Progenitor cell of endocrine pancreas (in vitro differentiated cells): Measurements from ENCODE around the gene WRAP73. TPM values are rescaled to one million over a fixed set of nuclear protein-coding genes. Genes with fewer than 3 reads are reported as not detected.
A peak's percentile ranks its signal among the peaks of the same experiment; 100 is the strongest.

Experiments used
- DNase-seq: peaks from one replicate; pipeline ENCODE4 v3.0.0; 2021; ENCODE audit warnings: low spot score; ENCODE audit not compliant: unreplicated experiment
- H3K27ac Mint-ChIP-seq: 2 replicates; pipeline ENCODE4 v1.8.0; 2021; ENCODE audit warnings: mild to moderate bottlenecking, moderate library complexity, mixed read lengths
- H3K27me3 Mint-ChIP-seq: 2 replicates; pipeline ENCODE4 v1.8.0; 2021; ENCODE audit warnings: mixed read lengths
- H3K36me3 Mint-ChIP-seq: 2 replicates; pipeline ENCODE4 v1.8.0; 2022; ENCODE audit warnings: mixed read lengths; ENCODE audit not compliant: insufficient read depth
- H3K4me1 Mint-ChIP-seq: 2 replicates; pipeline ENCODE4 v1.8.0; 2021; ENCODE audit warnings: low read depth, mixed read lengths
- H3K4me3 Mint-ChIP-seq: 2 replicates; pipeline ENCODE4 v1.8.0; 2021; ENCODE audit warnings: low read depth, mild to moderate bottlenecking, moderate library complexity, mixed read lengths
- H3K9me3 Mint-ChIP-seq: 2 replicates; pipeline ENCODE4 v1.8.0; 2021; ENCODE audit warnings: low read depth, mixed read lengths
- long read RNA-seq: library from polyadenylated mRNA; unstranded; transcript quantifications from one replicate; pipeline ENCODE4 v2.0.0, GENCODE V29; 2020
- total RNA-seq: library from RNA; stranded (reverse); gene quantifications from 2 replicates; pipeline ENCODE4 v1.2.1, GENCODE V29; 2021
- TF ChIP-seq, protein P1 (sequence below): fragments of 200-600 bp; sonication (generic); IDR thresholded peaks from one replicate; pipeline ENCODE4 v1.5.0; 2021; ENCODE audit warnings: antibody characterized with exemption, mild to moderate bottlenecking; ENCODE audit not compliant: unreplicated experiment

Gene WRAP73, protein sequence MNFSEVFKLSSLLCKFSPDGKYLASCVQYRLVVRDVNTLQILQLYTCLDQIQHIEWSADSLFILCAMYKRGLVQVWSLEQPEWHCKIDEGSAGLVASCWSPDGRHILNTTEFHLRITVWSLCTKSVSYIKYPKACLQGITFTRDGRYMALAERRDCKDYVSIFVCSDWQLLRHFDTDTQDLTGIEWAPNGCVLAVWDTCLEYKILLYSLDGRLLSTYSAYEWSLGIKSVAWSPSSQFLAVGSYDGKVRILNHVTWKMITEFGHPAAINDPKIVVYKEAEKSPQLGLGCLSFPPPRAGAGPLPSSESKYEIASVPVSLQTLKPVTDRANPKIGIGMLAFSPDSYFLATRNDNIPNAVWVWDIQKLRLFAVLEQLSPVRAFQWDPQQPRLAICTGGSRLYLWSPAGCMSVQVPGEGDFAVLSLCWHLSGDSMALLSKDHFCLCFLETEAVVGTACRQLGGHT
- 28.1 and 29.9 TPM in 2 replicates for total RNA-seq
- long read RNA-seq, transcript WRAP73-202 (11 exons, 1,998 nt) = minor isoform, 23 of 107 reads
- long read RNA-seq, transcript WRAP73-201 (12 exons, 1,665 nt) = major isoform, 58 of 107 reads
- long read RNA-seq, partial matches to known transcripts = 5 of 107 reads
- long read RNA-seq, other reads (novel, unspliced or antisense) = 21 of 107 reads

DNA sequence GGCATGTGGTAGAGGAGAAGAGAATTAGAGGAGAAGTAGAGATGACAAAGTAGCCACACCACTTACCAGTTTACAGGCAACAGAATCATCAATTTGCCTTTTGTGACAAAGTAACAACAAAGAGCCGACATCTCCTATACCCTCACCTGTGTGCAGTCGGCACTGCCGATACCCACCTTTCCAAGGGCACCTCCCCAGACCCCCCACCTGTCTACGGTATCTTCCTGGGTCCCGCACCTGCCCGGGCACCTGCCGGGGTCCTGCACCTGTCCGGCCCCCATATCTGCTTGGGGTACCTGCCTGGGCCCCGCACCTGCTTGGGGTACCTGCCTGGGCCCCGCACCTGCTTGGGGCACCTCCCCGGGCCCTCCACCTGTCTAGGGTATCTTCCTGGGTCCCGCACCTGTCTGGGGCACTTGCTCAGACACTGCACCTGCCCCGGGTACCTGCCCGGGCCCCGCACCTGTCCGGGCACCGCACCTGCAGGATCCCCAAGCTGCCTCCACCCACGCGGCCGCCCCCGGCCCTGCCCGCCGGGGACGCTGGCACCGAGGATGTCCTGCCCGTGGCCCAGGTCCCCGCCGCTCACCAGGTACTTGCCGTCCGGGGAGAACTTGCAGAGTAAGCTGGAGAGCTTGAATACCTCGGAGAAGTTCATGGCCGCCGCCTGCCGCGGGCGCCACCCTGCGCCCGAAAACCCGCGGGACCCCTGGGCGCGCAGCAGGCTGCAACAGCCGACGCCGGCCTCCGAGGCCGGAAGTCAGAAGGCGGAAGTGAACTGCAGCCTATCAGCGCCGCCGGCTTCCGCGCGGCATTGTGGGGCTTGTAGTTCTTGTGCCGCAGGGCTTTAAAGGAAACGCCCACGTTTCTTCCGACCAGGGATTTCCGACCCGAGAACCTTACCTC, at the start of gene WRAP73:
Gene WRAP73, minus strand, starts transcription at position 762 of the 906 bp plus-strand sequence. Its CDS starts 104 bp downstream, at position 658.
- Mint-ChIP-seq H3K27ac (no peak within 1 kb of the TSS), H3K4me1 (peaks cover 7% of the 10 kb centered on the region), H3K36me3 (peaks cover 7% of the 10 kb centered on the region), H3K27me3 (peaks cover 31% of the 10 kb centered on the region), H3K4me3 (peak within 1 kb of the TSS; percentile 74), H3K9me3 (no peaks in the 10 kb centered on the region)
- TF ChIP-seq, protein P1, sequence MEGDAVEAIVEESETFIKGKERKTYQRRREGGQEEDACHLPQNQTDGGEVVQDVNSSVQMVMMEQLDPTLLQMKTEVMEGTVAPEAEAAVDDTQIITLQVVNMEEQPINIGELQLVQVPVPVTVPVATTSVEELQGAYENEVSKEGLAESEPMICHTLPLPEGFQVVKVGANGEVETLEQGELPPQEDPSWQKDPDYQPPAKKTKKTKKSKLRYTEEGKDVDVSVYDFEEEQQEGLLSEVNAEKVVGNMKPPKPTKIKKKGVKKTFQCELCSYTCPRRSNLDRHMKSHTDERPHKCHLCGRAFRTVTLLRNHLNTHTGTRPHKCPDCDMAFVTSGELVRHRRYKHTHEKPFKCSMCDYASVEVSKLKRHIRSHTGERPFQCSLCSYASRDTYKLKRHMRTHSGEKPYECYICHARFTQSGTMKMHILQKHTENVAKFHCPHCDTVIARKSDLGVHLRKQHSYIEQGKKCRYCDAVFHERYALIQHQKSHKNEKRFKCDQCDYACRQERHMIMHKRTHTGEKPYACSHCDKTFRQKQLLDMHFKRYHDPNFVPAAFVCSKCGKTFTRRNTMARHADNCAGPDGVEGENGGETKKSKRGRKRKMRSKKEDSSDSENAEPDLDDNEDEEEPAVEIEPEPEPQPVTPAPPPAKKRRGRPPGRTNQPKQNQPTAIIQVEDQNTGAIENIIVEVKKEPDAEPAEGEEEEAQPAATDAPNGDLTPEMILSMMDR = peak; percentile 33
- peak; percentile 80 for DNase-seq

GRCh38 chr1:3699596-3699995, 49.7 kb upstream of the WRAP73 start:
- Mint-ChIP-seq H3K9me3 (no peaks in the 10 kb centered on the region), H3K4me1 (no peaks in the 10 kb centered on the region), H3K4me3 (no peak overlapping the region), H3K36me3 (no peaks in the 10 kb centered on the region), H3K27me3 (peaks cover 34% of the 10 kb centered on the region), H3K27ac (no peak overlapping the region)
- no peak for DNase-seq
- TF ChIP-seq, protein P1 = no peak

- TF ChIP-seq, protein P1 = no peak
- no peaks in the 10 kb centered on the region for H3K9me3 Mint-ChIP-seq
- no peak for DNase-seq
- no peak overlapping the region for H3K4me3 Mint-ChIP-seq
- H3K27ac Mint-ChIP-seq = no peak overlapping the region
- no peaks in the 10 kb centered on the region for H3K4me1 Mint-ChIP-seq
- no peaks in the 10 kb centered on the region for H3K36me3 Mint-ChIP-seq
- H3K27me3 Mint-ChIP-seq = peaks cover 30% of the 10 kb centered on the region
Observed at GRCh38 chr1:3698660-3699408, 48.9 kb upstream of the WRAP73 start.

- peaks cover 33% of the 10 kb centered on the region for H3K27me3 Mint-ChIP-seq
- DNase-seq = no peak
- no peaks in the 10 kb centered on the region for H3K4me1 Mint-ChIP-seq
- H3K9me3 Mint-ChIP-seq = no peaks in the 10 kb centered on the region
- no peak overlapping the region for H3K4me3 Mint-ChIP-seq
- TF ChIP-seq, protein P1 = no peak
- H3K27ac Mint-ChIP-seq = no peak overlapping the region
- H3K36me3 Mint-ChIP-seq = no peaks in the 10 kb centered on the region
Observed at GRCh38 chr1:3697810-3698209, 47.9 kb upstream of the WRAP73 start.
